HG03139 (cell line): ENCODE results near the gene BCL10.
"Not testable (repeated sequence)": the region's sequence is repeated elsewhere in the genome, so short reads cannot be mapped to it uniquely, and the experiment has no call there.

Experiments used
- ATAC-seq: cut with Tn5 transposase; IDR thresholded peaks from one replicate; pipeline ENCODE4 v1.9.1; 2021; ENCODE audit not compliant: unreplicated experiment

BCL10 gene

DNA sequence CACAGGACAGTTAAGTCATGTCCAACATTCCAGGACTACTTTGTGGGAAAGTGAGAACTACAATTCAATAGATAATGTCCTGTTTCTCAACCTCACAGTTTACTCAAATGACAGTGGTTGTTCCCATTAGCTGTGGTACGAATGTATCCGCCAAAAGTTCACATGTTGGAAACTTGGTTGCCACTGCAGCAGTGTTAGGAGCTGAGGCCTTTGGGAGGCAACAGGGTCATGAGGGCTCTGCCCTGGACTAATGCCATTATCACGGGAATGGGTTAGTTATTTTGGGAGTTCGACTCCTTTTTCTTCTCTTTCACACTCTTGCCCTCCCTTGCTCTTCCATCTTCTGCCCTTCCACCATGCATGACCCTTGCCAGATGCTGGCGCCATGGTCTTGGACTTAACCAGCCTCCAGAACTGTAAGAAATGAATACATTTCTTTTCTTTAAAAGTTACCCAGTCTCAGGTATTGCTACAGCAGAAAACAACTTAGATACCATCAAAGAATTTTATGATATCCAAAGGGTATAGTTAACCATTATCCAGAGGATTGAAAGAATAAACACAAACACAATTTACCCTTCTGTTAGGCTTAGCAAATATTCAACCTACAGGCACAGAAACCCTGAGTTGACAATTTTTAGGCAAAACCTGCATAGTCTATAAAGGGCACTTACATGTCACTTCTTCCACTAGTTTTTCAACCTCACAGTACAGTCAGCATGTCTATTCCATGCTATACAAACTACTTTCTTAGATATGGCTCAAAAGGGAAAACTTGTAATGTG, 7.4 kb downstream of the BCL10 start:
- no peak for ATAC-seq

DNA sequence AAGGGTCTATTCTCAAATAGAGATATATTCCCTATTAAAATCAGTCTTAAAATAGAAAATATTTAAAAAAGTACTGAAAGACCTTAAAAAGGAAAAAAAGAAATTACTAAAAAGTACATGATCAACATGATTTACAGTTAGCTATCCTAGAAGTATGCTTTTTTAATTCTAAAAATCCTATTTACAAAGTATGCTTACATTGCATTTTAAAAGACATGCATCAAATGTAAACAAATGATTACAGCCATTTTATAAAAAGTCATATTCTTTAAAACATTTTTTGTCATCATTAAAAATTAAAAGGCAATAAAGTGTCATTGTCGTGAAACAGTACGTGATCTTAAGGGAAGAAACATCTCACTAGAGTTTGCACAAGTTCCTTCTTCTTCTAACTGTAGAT, 9.1 kb downstream of the BCL10 start:
- ATAC-seq, result no peak

DNA sequence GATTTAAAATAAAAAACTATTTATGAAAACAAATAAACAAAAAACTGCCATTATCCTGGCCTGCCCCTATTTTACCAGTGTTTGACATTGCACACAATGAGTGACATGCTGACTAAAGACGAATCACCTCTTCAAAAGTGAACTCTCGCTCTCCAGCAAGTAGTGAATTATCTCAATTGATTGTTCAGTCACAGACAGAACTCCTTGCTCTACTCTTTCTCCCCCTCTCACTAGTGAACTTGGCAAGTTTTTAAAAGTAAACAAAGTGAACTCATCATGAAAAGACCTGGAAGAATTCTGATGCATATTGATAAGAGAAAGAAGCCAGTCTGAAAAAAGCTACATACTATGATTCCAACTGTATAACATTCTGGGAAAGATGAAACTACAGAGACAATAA, 12.3 kb downstream of the BCL10 start:
- ATAC-seq, result no peak

DNA sequence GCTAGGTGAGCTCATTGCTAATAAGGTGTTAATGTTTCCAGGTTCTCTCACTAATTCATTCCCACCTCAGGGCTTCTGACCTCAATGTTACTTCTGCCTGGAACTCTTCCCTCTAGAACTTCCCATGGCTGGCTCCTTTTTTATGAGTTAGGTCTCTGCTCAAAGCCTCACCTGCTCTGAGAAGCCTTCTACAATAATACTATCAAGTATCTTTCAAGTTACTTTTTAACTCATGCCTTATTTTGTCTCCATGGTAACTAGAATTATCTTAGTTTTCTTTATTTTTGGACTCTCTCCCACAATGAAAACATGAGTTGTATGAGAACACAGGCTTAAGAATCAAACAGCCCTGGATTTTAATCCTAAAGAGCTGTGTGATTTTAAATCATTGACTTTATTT, 13.4 kb downstream of the BCL10 start:
- no peak for ATAC-seq

DNA sequence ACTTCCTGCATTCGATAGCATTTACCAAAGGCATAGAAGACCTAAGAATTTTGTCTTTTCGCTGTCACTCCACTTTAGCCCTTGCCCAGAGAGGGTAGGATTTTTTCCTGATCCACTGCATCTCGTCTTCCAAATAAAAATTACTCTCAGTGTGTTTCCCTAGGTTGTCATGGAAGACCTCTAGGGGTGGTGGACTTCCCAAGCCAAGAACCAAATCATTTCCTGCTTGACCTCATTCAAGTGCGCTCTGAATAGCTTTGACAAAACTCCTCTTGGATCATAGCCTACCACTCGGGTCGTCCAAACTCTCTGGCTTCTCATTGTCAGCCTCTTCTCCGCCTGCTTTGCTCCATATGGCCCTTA, 16.5 kb downstream of the BCL10 start:
- ATAC-seq, result no peak

DNA sequence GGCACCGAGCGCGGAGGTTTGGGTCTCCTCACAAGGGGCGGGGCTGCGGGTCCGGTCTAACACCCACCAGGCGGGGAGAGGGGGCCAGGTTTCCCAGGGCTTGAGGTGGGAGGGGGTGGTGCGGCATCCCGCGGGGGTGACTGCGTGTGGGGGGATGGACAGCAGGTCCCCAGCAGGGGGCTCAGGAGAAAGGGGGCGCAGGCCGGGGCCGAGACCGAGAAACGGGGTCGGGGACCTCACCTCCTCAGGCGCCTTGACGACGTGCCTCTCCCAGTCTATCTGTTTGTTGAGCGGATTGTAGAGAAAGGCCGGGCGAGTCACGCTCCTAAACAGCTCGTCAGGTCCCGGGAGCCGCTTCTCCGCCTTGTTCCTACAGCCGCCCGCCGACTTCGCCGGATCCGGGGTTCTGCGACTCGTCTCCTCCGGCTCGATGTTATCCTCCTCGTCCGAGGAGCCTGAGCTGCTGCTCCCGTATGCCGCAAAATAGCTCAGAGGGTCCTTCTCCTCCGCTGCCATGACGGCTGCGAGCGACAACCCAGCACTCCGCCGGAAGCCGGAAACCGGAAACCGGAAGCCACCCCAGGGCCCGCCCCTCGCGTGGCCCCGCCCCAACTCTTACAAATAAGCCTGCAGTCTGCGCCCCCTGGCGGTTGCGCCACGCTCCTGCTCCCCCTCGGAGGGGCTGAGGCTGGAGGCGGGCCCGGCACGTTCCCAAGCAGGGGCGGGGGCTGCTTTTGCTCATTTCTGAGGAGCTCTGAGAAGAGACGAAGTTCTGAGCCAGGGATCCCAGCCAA, 17.1 kb downstream of the BCL10 start, which contains the start of gene C1orf52:
Gene C1orf52 (minus strand): TSS at position 545 of the 794 bp plus-strand sequence. CDS start 29 bp downstream, at position 516.
- ATAC-seq, result peak; percentile 99

DNA sequence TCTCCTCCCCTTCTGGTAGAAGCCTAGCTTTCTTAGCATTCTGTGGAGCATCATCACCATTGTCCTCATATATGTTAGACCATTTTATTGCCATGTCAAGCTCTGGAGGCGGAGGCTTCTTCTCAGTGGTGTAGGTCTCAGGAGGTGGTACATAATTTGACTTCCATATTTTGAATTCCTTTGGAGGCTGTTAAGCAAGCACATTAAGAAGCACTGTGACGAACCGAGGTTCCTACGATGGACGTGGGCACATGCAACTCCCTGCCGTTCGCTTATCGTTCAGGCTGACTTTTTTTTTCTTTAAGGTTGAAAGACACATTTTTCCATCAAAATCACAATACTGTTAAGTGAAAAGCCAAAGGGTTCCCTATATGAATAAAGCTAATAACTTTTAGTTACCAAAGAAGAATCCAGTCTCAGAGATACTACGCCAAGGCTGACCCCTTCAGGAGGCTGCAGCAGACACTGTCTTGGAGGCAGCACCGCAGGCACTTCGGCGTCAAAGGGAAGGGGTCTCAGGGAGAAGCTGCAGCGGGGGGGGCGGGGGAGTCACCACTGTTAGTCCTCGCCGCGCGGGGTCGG, 17.8 kb downstream of the BCL10 start:
- ATAC-seq, result no peak

DNA sequence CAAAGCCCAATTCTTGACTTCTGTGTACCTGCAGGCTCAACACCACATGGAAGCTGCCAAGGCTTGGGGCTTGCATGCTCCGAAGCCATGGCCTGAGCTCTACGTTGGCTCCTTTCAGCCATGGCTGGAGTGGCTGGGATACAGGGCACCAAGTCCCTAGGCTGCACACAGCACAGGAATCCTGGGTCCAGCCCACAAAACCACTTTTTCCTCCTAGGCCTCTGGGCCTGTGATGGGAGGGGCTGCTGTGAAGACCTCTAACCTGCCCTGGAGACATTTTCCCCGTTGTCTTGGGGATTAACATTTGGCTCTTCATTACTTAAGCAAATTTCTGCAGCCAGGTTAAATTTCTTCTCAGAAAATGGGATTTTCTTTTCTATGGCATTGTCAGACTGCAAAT, 27.4 kb downstream of the BCL10 start:
- ATAC-seq, result not testable (repeated sequence)

DNA sequence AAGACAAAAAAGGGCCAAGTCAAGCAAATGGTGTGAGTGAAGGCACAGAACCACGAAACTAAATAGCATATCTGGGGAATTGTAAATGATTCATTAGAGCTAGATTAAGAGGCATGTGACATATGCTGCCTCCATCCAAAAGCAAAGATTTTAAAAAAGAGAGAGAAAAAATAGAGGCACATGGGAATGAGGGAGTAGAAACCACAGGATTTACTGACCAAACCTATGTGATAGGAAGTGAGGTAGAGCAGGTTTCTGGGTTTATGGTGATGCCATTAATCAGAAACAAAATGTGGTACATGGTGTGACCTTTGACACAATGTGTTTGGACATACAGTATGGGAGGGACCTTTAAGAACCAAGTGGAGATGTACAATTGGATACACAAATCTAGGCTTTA, 30.5 kb downstream of the BCL10 start:
- no peak for ATAC-seq

DNA sequence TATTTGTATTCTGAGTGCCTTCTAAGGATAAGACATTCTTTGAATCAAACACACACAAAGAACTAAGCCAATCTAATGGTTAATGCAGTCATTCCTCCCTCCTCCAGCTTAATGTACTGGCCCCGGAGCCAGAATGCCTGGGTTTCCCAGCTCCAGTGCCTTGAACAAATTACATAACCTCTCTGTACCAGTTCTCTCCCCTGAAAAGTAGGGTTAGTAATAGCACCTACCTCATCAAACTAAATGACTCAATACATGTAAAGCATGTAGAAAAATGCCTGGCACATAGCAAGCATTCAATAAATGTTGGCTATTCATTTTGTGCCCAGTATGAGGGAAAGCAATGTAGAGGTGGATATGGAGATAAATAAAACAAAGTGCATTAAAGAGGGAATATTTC, 31.0 kb downstream of the BCL10 start:
- ATAC-seq, result no peak

DNA sequence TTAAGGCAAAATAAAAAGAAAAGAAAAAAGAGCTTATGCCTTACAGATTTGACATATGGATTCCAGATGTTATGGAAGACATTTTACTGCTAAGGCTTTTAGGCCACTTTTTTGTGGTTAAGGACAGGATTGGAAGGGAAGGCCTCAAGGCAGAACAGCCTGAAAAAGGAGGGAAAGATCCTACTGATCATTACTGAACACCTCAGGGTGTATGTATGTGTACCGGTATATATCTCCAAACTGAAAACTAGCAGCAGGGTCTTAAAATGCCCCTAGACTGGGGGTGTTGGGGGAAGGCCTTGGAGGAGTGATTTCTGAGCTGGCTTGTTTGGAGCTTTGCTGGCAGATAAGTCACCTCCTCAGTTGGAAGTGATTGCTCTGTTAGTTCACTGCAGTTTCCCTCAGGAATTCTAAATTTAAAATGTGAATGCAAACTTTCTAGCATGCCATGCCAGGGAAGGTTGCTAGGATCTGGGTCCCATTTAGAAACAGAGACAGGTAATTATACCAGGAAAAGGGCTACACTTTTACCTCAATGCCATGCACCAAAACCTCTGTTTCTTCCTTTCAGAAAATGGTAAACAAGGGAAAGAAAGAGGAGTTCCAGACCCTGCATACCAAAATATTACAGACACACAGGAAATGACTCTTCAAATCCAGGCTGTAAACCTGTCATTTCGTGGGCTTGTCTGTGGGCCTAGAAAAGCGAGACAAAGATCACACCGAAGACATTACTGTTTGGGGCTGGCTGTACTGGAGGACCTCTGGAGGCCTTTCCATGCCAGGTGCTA, 32.0 kb downstream of the BCL10 start:
- ATAC-seq, result no peak

DNA sequence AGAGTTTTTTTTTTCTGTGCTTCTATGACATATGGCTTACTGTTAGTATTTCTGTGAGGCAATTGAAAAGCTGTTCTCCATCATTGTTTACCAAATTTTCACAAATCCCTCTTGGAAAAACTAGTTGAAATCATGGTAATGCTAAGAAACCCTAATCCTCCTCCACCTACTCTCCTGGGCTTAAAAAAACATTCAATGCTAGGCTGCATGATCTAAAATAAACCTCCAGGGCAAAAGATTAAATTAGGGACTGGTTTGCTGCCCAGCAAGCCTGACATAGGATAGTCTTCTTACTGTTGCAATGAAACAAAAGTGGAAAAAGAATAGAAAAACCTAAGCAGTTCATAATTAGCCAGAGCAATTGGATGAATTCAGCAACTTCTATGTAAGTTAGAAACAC, 33.1 kb downstream of the BCL10 start:
- ATAC-seq, result no peak

DNA sequence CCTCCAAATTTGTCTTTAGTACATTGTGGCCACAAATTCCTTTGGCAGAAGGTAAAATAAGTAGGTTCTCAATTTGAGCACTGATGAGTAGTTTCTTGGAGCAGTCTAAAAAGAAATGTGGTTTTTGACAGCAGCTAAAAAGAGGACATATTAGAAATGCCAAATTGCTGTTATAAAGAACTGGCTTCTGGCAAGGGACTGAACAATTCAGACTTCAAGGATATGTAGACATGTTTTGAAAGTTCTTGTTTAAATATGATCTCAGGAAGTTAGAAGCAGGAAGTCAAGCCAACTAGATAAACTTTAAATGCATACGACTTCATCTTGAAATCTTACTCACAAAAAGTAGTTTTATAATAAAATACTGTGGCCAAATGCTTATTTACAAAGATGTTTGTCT, 35.8 kb downstream of the BCL10 start:
- no peak for ATAC-seq

DNA sequence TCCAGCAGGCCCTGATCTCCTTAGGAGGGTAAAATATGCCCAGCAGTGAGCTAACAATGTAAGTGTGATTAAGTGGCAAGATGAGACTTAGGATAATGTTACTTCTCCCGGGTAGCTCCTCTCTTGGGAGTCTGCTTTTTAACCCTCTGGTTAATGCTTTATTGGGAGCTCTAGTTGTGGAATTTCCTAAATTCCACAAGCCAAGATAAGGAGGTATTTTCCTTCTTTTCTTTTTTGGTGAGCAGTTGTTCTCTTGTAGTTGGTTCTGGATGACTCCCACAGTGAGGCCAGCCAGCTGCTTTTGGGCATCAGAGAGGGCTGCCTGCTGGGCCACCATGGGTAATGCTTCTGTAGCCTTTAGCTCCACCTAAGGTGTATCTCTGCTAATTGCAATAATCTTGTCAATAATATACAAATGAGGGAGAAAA, 36.2 kb downstream of the BCL10 start:
- no peak for ATAC-seq

DNA sequence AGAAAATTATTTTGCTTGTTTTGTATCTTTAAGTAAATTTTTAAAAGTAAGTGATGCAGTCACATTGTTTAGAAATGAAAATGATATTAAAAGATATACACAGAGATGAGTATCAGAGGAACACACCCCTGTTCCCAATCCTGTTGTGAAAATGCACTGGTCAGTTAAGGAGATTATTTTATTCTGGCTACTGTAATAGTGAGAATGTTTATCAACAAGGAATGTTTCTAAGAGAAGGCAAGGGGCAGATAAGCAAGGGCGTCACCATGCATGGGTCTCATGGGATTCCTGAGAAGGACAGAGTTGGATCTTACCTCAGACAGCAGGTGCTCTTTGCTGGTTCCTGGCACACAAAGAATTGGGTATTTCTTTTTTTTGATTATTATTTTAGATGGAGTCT, 38.8 kb downstream of the BCL10 start:
- ATAC-seq, result no peak

DNA sequence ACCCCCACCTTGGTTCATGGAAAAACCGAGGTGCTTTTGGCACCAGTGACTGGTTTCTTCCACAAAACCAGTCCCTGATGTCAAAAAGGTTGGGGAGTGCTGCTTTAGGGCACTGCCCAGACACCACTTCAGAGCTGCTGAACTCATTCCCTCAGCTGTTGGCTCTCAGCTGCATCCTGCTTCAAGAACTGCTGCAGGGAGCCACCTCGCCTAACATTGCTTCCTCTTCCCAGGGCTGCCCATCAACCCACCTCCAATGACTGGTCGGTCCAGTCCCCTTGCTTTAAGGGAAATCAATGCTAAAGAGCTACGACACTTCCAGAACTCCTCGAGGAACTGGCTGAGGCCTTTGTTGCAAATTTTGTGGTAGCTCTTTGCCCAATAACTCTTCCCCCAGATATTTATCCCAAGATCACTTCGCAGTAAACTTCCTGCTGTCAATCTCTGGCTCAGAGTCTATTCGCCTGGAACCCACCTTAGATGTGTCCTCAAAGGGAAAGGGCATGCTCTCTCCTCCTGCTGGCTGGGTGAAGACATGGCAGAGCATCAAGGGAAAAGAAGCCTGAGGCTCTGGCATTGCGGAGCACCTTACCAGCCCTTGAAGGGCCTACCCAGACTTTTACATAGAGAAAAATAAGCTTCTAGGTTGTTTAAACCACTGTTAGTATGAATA, 46.0 kb downstream of the BCL10 start:
- no peak for ATAC-seq

DNA sequence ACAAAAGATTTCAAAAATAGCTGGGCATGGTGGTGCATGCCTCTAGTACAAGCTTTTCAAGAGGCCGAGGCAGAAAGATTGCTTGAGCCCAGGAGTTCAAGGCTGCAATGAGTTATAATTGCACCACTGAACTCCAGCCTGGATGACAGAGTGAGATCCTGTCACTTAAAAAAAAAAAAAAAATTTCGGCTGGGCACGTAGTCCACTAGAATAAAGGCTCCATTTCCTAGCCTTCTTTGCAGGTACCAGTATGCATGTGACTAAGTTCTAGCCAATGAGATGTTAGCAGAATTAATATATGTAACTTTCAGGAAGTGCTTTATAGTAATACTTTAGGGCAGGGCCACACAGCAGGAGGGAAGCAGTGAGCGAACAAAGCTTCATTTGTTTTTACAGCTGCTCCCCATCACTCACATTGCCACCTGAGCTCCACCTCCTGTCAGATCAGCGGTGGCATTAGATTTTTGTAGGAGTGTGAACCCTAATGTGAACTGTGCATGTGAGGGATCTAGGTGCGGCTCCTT, 46.8 kb downstream of the BCL10 start:
- no peak for ATAC-seq

DNA sequence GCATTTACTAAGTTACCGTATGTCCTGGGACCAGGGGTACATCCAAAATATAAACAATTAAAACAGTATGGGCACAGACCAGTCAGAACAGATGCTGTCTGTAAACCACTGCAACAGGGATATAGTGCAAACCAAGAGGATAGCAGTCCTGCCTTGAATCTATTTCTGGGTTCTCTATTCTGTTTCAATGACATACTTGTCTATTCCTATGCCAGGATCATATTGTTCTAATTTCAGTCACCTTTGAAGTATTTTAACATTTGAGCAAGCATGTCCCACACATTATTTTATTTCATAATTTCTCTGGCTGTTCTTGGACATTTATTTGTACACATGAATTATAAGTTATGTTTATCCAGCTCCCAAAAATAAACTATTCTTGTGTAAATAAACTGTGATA, 47.5 kb downstream of the BCL10 start:
- ATAC-seq, result no peak

DNA sequence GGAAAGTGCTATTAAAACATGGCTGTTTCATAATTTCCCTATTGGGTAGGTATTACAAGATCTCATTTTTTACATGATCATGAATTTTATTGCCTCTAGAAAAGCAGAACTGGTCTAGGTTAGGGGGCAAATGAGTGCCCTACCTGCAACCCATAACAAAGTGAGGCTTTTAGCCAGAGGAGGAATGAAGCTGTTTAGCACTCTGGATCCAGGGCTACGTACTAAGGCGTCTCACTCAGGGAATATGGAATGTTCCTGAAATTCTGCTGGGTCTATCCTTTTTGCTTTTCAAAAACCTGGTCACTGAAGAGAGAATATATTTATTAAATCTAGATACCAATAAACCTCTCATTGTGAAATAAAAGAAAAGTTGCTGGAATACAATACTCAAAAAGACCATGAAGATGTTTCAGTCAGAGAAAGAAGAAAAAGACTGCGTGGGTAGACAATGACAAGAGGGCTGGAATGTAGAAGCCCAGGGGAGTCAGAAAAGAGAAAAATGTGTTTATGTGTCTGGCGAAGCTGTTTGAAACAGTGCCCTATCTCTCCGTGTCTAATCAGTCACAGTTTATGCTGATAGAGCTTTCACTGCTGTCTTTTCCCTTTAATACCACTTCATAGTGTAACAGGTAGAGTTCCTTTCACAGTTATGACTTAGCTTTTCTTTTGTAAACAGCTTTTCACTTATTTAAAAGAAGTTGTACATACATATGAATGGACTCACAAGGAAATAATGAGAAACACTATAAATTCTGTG, 50.6 kb downstream of the BCL10 start:
- ATAC-seq, result no peak
